ENCODE measurements around the gene SLC6A3.

GRCh38 chr5:1478271-1479035 lies 33.2 kb upstream of the SLC6A3 start:
- TF ChIP-seq, protein P1, sequence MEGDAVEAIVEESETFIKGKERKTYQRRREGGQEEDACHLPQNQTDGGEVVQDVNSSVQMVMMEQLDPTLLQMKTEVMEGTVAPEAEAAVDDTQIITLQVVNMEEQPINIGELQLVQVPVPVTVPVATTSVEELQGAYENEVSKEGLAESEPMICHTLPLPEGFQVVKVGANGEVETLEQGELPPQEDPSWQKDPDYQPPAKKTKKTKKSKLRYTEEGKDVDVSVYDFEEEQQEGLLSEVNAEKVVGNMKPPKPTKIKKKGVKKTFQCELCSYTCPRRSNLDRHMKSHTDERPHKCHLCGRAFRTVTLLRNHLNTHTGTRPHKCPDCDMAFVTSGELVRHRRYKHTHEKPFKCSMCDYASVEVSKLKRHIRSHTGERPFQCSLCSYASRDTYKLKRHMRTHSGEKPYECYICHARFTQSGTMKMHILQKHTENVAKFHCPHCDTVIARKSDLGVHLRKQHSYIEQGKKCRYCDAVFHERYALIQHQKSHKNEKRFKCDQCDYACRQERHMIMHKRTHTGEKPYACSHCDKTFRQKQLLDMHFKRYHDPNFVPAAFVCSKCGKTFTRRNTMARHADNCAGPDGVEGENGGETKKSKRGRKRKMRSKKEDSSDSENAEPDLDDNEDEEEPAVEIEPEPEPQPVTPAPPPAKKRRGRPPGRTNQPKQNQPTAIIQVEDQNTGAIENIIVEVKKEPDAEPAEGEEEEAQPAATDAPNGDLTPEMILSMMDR (IDR thresholded peaks at IDR 0.05): no peak
- TF ChIP-seq POLR2A (IDR thresholded peaks at IDR 0.05): no peak
- no peak for TF ChIP-seq POLR2AphosphoS5 (IDR thresholded peaks at IDR 0.05)
- TF ChIP-seq EP300 (IDR thresholded peaks at IDR 0.05; ENCODE audit: low read depth): no peak
